HG02943 (cell line): ENCODE measurements around the gene LIPC.

Experiments
- ATAC-seq: cut with Tn5 transposase; IDR thresholded peaks from one replicate; pipeline ENCODE4 v1.9.1; 2021; ENCODE audit warnings: mild to moderate bottlenecking, low read depth, moderate library complexity; ENCODE audit not compliant: unreplicated experiment

The LIPC gene

GRCh38 chr15:58566029-58566428 is 134.2 kb downstream of the LIPC start:
- ATAC-seq, result no peak

DNA sequence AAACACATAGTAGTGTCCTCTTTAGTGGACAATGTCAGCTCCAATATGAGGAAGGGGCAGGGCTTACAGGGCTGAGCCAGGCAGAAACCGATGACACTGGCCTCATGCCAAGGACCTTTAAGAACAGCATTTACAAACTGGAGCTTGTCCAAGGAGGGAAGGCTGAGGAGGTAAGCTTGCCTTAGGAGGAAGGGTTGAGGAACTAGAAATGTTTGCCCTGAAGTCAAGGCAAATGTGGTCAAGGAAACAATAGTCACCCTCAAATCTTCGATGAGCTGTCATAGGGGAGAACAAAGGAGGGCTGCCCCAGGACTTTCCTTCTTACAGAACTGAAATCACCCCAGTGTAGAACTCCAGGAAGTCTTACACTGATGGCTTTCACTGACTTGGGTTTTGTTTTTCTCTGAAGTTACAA is 136.4 kb downstream of the LIPC start:
- ATAC-seq, result no peak

- no peak for ATAC-seq
Measured at GRCh38 chr15:58569455-58569854, 137.7 kb downstream of the LIPC start.

- no peak for ATAC-seq
Measured at GRCh38 chr15:58571491-58571890, 139.7 kb downstream of the LIPC start.

GRCh38 chr15:58572521-58572920 is 140.7 kb downstream of the LIPC start:
- ATAC-seq, result no peak

GRCh38 chr15:58573270-58573669 is 141.5 kb downstream of the LIPC start:
- ATAC-seq, result no peak

DNA sequence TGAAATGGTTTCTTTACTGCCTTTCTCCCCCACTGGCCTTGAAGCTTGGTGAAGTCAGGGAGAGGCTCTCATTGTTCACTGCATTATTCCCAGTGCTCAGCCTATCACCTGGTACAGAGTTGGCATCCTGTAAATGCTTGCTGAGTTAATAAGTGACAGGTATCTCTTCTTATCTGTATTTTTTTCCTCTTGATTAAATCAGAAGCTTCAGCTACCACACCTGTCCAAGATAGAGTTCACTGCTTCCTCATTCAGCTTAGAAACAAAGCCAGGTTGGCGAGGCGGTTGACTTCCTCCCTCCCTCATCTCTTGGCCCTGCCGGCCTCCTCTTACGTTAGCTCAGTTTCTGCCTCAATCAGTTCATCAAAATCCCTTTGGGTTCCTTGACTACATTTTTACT is 142.8 kb downstream of the LIPC start:
- ATAC-seq, result no peak

- ATAC-seq, result no peak
Measured at GRCh38 chr15:58575045-58575786, 143.4 kb downstream of the LIPC start.

DNA sequence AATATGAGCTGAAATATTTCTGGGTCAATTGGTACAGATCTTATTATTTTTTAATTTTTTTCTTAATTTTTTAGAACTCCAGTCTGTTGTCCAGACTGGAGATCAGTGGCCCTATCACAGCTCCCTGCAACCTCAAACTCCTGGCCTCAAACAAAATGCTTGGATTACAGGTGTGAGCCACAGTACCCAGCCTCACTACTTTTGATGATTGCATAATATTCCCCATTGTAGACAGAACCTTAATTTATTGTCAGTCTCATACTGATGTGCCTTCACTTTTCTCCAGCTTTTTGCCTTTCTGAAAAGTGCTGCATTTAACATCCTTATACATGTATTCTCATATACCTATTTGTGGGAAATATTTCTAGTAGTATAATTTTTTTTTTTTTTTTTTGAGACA is 144.9 kb downstream of the LIPC start:
- ATAC-seq, result no peak

- ATAC-seq, result no peak
Measured at GRCh38 chr15:58582160-58582559, 150.4 kb downstream of the LIPC start.

DNA sequence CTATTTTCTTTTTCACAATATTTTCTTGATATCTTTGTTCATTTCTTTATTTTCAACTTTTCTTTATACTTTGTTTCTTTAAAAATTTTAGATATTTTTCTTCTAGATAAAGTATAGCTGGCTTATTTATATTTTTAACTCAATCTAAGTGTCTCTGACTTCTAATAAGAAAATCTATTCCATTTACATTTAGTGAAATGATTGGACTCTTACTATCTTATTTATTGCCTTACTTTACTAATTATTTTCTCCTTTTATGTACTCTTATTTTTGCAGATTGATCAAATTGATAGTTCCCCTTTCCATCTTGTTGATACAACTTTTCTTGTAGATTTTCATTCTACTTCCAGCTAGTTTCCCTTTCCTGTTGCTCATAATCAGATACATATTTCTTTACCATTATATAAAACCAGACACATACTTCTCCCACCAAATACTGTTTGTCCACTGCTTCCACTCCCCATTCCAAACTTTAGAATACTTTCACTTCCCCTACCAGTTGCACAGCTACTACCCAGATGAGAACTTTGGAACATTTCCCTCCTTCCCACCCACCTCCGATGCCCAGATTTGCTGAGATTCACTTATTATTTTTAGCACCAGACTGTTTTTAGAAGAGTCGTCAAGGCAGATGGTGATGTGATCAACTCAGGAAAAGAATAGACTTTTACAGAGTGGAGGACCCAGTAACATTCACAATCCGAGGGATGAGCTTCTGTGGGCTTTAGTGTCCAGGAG is 151.5 kb downstream of the LIPC start:
- no peak for ATAC-seq

GRCh38 chr15:58584789-58585461 is 153.1 kb downstream of the LIPC start:
- no peak for ATAC-seq

DNA sequence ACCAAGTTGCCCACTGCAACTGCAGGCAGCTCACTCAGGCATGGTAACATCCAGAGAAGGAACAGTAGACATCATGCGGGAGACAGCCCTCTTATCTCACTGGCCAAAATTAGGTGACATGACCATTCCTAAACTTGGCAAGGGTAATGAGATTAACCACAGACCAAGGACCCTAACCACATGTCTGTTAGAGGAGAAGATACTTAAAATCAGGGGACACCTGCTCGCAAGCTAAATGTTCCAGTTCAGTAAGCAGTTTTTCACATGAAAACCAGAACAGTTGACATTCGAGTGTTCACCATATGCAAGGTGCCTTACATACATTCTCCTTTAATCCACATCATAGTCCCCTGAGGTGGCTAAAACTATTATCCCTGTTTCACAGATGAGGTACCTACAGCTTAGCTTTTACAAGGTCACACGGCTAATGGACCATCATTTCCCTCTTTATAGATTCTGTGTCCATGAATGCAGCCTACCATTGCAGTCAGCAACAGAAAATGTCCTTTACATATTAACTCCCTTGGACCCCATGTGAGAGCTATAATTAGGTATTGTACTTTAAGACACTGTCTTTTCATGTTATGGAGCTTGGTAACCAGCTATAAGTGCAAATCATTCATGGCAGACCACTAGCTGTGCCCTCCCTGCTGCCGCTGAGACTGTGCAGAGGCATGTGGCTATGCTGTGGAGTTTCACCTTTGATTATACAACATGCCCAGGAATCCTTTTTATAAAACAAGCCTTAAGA is 154.1 kb downstream of the LIPC start:
- no peak for ATAC-seq

DNA sequence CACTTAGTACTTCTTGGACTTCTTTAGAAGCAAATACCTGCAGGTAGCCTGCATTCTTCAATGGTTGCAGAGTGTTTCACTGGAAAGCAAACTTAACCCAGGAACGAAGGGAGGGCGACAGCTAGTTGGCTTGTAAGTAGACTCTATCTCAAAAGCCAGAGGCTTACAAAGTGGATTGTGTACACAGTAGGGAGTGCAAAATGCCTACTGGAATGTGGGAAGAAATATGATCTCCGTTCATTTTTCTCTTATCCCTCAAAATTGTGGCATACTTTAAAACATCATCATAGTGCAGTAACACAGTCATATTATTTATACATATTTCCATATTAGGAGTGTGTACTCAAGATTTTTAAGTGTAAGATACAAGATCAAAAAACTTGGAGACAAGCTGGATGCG is 155.7 kb downstream of the LIPC start:
- no peak for ATAC-seq

- no peak for ATAC-seq
Measured at GRCh38 chr15:58588096-58588495, 156.3 kb downstream of the LIPC start.

- no peak for ATAC-seq
Measured at GRCh38 chr15:58589047-58589446, 157.3 kb downstream of the LIPC start.

DNA sequence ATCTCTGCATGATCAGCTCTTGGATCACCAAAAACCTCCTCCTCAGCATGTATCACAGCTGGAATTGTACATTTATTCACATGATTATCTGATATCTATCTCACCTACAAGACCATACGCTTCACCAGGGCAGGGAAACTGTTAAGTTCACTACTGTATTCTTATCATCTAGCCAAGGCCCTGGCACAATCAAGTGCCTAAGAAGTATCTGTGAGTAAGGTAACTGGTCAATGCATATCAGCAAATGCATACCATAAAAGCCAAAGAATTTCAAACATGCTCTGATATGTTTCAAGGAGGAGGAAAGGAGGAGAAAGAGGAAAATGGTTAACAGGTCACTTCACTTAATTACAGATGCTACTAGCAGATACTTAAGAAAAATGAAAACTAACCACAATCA is 158.4 kb downstream of the LIPC start:
- no peak for ATAC-seq

- ATAC-seq, result no peak
Measured at GRCh38 chr15:58590926-58591325, 159.1 kb downstream of the LIPC start.

DNA sequence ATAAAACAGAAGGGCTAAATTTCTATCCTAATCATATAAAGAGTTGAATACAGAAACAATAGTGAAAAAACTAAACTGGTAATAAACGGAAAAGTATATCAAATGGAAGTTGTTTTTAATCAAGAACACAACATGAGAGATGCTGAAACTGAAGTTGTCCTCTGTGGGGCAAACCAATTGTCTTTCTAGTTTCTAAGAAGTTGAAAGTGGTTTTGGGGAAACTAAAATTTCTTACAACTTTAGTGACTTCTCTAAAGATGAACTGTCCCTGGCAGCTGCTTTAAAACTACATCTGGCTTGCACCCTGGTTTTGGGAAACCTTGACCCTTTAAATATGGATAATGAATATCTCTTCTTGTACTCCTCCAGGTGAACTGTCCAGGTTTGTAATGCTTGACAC is 162.1 kb downstream of the LIPC start:
- ATAC-seq, result no peak

- ATAC-seq, result no peak
Measured at GRCh38 chr15:58594898-58595297, 163.1 kb downstream of the LIPC start.
